ENCODE results near the gene SCAMP1. TPM values are rescaled to one million over a fixed set of nuclear protein-coding genes. Genes with fewer than 3 reads are reported as not detected.

SCAMP1 gene
- total RNA-seq, 1 donor from 2014 or later, result 45.0 TPM

DNA sequence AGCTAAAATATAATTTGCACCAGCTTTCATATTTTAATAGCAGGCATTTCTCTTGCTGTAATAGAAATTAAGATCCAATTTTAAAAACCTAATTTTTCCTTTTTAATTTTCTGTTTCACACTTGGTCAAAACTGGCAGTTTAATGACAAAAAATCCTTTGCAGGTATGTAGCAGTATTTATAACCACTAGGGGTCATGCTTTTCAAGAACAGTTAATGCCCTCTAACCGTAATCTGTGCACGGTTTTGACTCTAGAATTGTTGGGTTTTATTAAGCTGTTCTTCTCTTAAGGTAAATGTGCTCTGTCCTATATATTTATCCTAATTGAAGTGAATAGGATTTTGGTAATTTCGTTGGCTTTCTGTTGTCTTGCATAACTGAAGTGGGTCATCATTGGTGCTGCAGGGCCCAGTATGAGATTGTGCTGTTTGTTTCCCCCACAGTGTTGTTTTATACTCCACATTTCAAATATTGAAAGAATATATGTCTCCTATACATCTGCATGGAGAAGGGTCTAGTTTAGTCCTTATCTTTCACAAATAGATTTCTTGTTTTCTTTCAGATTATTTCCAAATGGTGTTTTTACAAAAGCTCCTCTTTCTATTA, 107.4 kb downstream of the SCAMP1 start:
- Mint-ChIP-seq H3K4me3 (ENCODE audit: unreplicated experiment) (no peak overlapping the region), H3K27ac (ENCODE audit: unreplicated experiment) (no peak overlapping the region), H3K9me3 (ENCODE audit: unreplicated experiment) (no peaks in the 10 kb centered on the region), H3K27me3 (ENCODE audit: unreplicated experiment) (no peaks in the 10 kb centered on the region), H3K4me1 (ENCODE audit: unreplicated experiment) (peaks cover 4% of the 10 kb centered on the region), H3K36me3 (ENCODE audit: unreplicated experiment) (peaks cover 14% of the 10 kb centered on the region)
- TF ChIP-seq, protein P1, sequence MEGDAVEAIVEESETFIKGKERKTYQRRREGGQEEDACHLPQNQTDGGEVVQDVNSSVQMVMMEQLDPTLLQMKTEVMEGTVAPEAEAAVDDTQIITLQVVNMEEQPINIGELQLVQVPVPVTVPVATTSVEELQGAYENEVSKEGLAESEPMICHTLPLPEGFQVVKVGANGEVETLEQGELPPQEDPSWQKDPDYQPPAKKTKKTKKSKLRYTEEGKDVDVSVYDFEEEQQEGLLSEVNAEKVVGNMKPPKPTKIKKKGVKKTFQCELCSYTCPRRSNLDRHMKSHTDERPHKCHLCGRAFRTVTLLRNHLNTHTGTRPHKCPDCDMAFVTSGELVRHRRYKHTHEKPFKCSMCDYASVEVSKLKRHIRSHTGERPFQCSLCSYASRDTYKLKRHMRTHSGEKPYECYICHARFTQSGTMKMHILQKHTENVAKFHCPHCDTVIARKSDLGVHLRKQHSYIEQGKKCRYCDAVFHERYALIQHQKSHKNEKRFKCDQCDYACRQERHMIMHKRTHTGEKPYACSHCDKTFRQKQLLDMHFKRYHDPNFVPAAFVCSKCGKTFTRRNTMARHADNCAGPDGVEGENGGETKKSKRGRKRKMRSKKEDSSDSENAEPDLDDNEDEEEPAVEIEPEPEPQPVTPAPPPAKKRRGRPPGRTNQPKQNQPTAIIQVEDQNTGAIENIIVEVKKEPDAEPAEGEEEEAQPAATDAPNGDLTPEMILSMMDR (IDR thresholded peaks at IDR 0.05), result peak; percentile 85
- DNase-seq (ENCODE audit: extremely low spot score, unreplicated experiment), result no peak

- DNase-seq (ENCODE audit: extremely low spot score, unreplicated experiment), result no peak
- TF ChIP-seq, protein P1 (IDR thresholded peaks at IDR 0.05), result no peak
- no peaks in the 10 kb centered on the region for H3K27me3 Mint-ChIP-seq (ENCODE audit: unreplicated experiment)
- H3K36me3 Mint-ChIP-seq (ENCODE audit: unreplicated experiment), result peaks cover 5% of the 10 kb centered on the region
- no peaks in the 10 kb centered on the region for H3K9me3 Mint-ChIP-seq (ENCODE audit: unreplicated experiment)
- H3K4me3 Mint-ChIP-seq (ENCODE audit: unreplicated experiment), result no peak overlapping the region
- H3K4me1 Mint-ChIP-seq (ENCODE audit: unreplicated experiment), result peaks cover 4% of the 10 kb centered on the region
- no peak overlapping the region for H3K27ac Mint-ChIP-seq (ENCODE audit: unreplicated experiment)
These were observed 111.5 kb downstream of the SCAMP1 start for GRCh38 chr5:78471896-78472295.

DNA sequence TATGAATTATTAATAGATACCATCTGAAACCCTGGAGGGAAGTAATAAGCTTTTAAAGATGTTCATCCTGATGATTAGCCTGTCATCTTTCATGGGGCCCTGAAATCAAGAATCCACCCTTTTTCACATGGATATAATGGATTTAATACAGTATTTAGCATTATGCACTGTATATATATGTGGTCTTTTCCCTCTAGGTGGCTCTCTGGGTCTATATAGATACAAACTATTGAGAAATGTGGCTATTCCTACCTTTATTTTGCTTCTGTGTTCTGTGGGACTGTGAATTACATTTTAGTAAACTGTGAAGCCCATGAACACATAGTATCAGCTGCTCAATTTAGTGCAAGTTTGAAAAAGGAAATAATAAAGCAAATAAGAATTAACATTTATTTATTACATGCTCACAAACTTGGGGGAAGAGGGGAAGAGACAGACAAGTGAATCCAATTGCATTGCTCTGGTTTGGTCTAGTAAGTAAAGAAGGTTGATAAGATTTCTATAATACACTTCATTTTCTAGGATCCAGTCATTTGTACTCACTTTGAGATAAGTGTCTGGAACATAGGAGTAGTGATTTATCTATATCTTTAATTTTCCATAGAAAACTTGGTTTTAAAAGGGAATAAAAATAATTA, 112.2 kb downstream of the SCAMP1 start:
- no peaks in the 10 kb centered on the region for H3K9me3 Mint-ChIP-seq (ENCODE audit: unreplicated experiment)
- DNase-seq (ENCODE audit: extremely low spot score, unreplicated experiment), result no peak
- peaks cover 7% of the 10 kb centered on the region for H3K36me3 Mint-ChIP-seq (ENCODE audit: unreplicated experiment)
- TF ChIP-seq, protein P1 (IDR thresholded peaks at IDR 0.05), result peak; percentile 53
- peaks cover 4% of the 10 kb centered on the region for H3K4me1 Mint-ChIP-seq (ENCODE audit: unreplicated experiment)
- no peaks in the 10 kb centered on the region for H3K27me3 Mint-ChIP-seq (ENCODE audit: unreplicated experiment)
- H3K4me3 Mint-ChIP-seq (ENCODE audit: unreplicated experiment), result no peak overlapping the region
- no peak overlapping the region for H3K27ac Mint-ChIP-seq (ENCODE audit: unreplicated experiment)

DNA sequence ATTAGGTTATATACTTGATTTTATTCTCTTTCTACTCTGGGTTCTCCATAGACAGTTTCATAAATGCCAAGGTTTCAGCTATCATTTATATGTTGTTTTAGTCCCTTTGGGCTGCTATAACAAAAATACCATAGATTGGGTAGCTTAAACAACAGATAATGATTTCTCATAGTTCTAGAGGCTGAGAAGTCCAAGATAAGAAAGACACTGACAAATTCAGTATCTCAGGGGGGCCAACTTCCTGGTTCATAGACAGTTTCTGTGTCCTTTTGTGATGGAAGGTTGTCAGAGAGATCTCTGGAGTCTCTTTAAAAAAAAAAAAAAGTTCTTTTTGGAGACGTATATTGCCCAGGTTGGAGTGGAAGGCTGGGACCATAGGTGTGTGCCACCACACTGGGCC, 113.3 kb downstream of the SCAMP1 start:
- no peak for DNase-seq (ENCODE audit: extremely low spot score, unreplicated experiment)
- Mint-ChIP-seq H3K4me1 (ENCODE audit: unreplicated experiment) (no peaks in the 10 kb centered on the region), H3K27ac (ENCODE audit: unreplicated experiment) (no peak overlapping the region), H3K4me3 (ENCODE audit: unreplicated experiment) (no peak overlapping the region), H3K27me3 (ENCODE audit: unreplicated experiment) (no peaks in the 10 kb centered on the region), H3K9me3 (ENCODE audit: unreplicated experiment) (no peaks in the 10 kb centered on the region), H3K36me3 (ENCODE audit: unreplicated experiment) (peaks cover 7% of the 10 kb centered on the region)
- TF ChIP-seq, protein P1 (IDR thresholded peaks at IDR 0.05), result no peak

DNA sequence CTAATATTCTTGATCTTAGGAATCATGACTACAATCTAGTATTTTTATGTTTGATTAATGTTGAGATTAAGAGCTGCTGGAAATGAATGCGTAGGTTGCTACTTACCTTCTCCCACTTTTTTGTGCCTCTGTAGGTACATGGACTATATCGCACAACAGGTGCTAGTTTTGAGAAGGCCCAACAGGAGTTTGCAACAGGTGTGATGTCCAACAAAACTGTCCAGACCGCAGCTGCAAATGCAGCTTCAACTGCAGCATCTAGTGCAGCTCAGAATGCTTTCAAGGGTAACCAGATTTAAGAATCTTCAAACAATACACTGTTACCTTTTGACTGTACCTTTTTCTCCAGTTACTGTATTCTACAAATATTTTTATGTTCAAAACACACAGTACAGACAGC, 115.0 kb downstream of the SCAMP1 start:
- Mint-ChIP-seq H3K27ac (ENCODE audit: unreplicated experiment) (no peak overlapping the region), H3K27me3 (ENCODE audit: unreplicated experiment) (no peaks in the 10 kb centered on the region), H3K9me3 (ENCODE audit: unreplicated experiment) (no peaks in the 10 kb centered on the region), H3K4me1 (ENCODE audit: unreplicated experiment) (no peaks in the 10 kb centered on the region), H3K36me3 (ENCODE audit: unreplicated experiment) (peaks cover 11% of the 10 kb centered on the region), H3K4me3 (ENCODE audit: unreplicated experiment) (no peak overlapping the region)
- TF ChIP-seq, protein P1 (IDR thresholded peaks at IDR 0.05), result no peak
- no peak for DNase-seq (ENCODE audit: extremely low spot score, unreplicated experiment)
